ENCODE data around the gene FBRSL1.

- TF ChIP-seq CTCF (IDR thresholded peaks at IDR 0.05) (no peak), POLR2A (IDR thresholded peaks at IDR 0.05) (no peak)
These were observed 39.3 kb downstream of the FBRSL1 start for GRCh38 chr12:132529156-132529839.
